Trophoblast cell (in vitro differentiated cells and primary cell): ENCODE data around the gene ENTPD8.

Experiments
- DNase-seq, 2 donors: peaks; one replicate each; pipeline ENCODE4 v3.0.0-alpha.2; 2016
- H2AFZ ChIP-seq: 2 replicates; pipeline ENCODE4 v1.6.1; 2013; ENCODE audit warnings: low read length, moderate library complexity, mild to moderate bottlenecking; ENCODE audit not compliant: insufficient read depth, poor library complexity
- H2AK5ac ChIP-seq: 2 replicates; pipeline ENCODE4 v1.6.1; 2013; ENCODE audit warnings: mild to moderate bottlenecking, low read length
- H2BK120ac ChIP-seq: 2 replicates; pipeline ENCODE4 v1.6.1; 2013; ENCODE audit warnings: low read length, mild to moderate bottlenecking, moderate library complexity; ENCODE audit not compliant: insufficient read depth, poor library complexity
- H2BK12ac ChIP-seq: 2 replicates; pipeline ENCODE4 v1.6.1; 2013; ENCODE audit warnings: mild to moderate bottlenecking, low read length, moderate library complexity
- H2BK5ac ChIP-seq: 2 replicates; pipeline ENCODE4 v1.6.1; 2013; ENCODE audit warnings: low read length, low read depth, moderate library complexity, mild to moderate bottlenecking; ENCODE audit not compliant: poor library complexity
- H3K14ac ChIP-seq: 2 replicates; pipeline ENCODE4 v1.6.1; 2013; ENCODE audit warnings: mild to moderate bottlenecking, low read length
- H3K18ac ChIP-seq: 2 replicates; pipeline ENCODE4 v1.6.1; 2013; ENCODE audit warnings: mild to moderate bottlenecking, low read length
- H3K23ac ChIP-seq: 2 replicates; pipeline ENCODE4 v1.6.1; 2013; ENCODE audit warnings: low read length
- H3K27ac ChIP-seq: 2 replicates; pipeline ENCODE4 v1.5.1; 2013; ENCODE audit warnings: low read depth, mild to moderate bottlenecking, inconsistent platforms, low read length, moderate library complexity
- H3K27me3 ChIP-seq: 2 replicates; pipeline ENCODE4 v1.6.1; 2013; ENCODE audit warnings: inconsistent platforms, mild to moderate bottlenecking, low read length, moderate library complexity; ENCODE audit not compliant: insufficient read depth
- H3K36me3 ChIP-seq, 2 experiments: 1 replicate in 1 of 2; 2 replicates in 1 of 2; pipeline ENCODE4 v1.6.1; 2013; ENCODE audit warnings: low read length in 2 of 2, mild to moderate bottlenecking in 2 of 2, moderate library complexity in 1 of 2; ENCODE audit not compliant: insufficient read depth in 2 of 2, control insufficient read depth in 1 of 2
- H3K4ac ChIP-seq: 2 replicates; pipeline ENCODE4 v1.6.1; 2013; ENCODE audit warnings: low read depth, mild to moderate bottlenecking, low read length, moderate library complexity
- H3K4me1 ChIP-seq, 2 experiments: 1 replicate in 1 of 2; 2 replicates in 1 of 2; pipeline ENCODE4 v1.6.1; 2013; ENCODE audit warnings: low read length in 2 of 2, mild to moderate bottlenecking in 2 of 2, moderate library complexity in 1 of 2; ENCODE audit not compliant: insufficient read depth in 2 of 2, control insufficient read depth in 1 of 2
- H3K4me2 ChIP-seq: 2 replicates; pipeline ENCODE4 v1.6.1; 2013; ENCODE audit warnings: inconsistent platforms, mild to moderate bottlenecking, low read length, moderate library complexity
- H3K4me3 ChIP-seq: 2 replicates; pipeline ENCODE4 v1.5.1; 2013; ENCODE audit warnings: mild to moderate bottlenecking, low read depth, low read length, inconsistent platforms
- H3K79me1 ChIP-seq: one replicate; pipeline ENCODE4 v1.6.1; 2013; ENCODE audit warnings: low read length
- H3K79me2 ChIP-seq: 2 replicates; pipeline ENCODE4 v1.6.1; 2013; ENCODE audit warnings: low read length, mild to moderate bottlenecking; ENCODE audit not compliant: control insufficient read depth, insufficient read depth, poor library complexity
- H3K9ac ChIP-seq: 2 replicates; pipeline ENCODE4 v1.6.1; 2013; ENCODE audit warnings: mild to moderate bottlenecking, low read length
- H3K9me3 ChIP-seq: 2 replicates; pipeline ENCODE4 v1.6.1; 2013; ENCODE audit warnings: low read depth, mild to moderate bottlenecking, control low read depth, inconsistent platforms, low read length; ENCODE audit not compliant: insufficient read depth
- H4K12ac ChIP-seq: 2 replicates; pipeline ENCODE4 v1.6.1; 2013; ENCODE audit warnings: low read depth, mild to moderate bottlenecking, low read length, moderate library complexity
- H4K8ac ChIP-seq: 2 replicates; pipeline ENCODE4 v1.6.1; 2013; ENCODE audit warnings: low read depth, mild to moderate bottlenecking, low read length, moderate library complexity
- H4K91ac ChIP-seq: one replicate; pipeline ENCODE4 v1.6.1; 2013; ENCODE audit warnings: low read depth, mild to moderate bottlenecking, low read length, moderate library complexity
- WGBS: extraction: QIAGEN DNeasy Blood & Tissue Kit; methylation state at CpG from one replicate; pipeline ENCODE4 v1.1.7; 2013; ENCODE audit warnings: missing lambda C conversion rate; ENCODE audit not compliant: insufficient read length, insufficient coverage; ENCODE audit errors: extremely low coverage; 5-methylcytosine and 5-hydroxymethylcytosine counted together

ENTPD8 gene

GRCh38 chr9:137462396-137462985, 21.3 kb upstream of the ENTPD8 start:
- Histone ChIP-seq H3K27me3 (peaks cover 2% of the 10 kb centered on the region), H3K9me3 (peaks cover 2% of the 10 kb centered on the region), H3K14ac (no peak overlapping the region), H2BK12ac (no peak overlapping the region), H3K18ac (no peak overlapping the region), H2AFZ (no peak overlapping the region), H2BK5ac (no peak overlapping the region), H4K12ac (no peak overlapping the region), H3K23ac (no peak overlapping the region), H4K91ac (no peak overlapping the region), H4K8ac (no peak overlapping the region), H3K36me3 (peaks cover 0 to 3% of the 10 kb centered on the region in 2 experiments), H2AK5ac (no peak overlapping the region), H3K4ac (no peak overlapping the region), H3K4me2 (no peak overlapping the region), H3K27ac (no peak overlapping the region), H3K4me1 (peaks cover 10 to 12% of the 10 kb centered on the region in 2 experiments), H3K79me2 (peaks cover 4% of the 10 kb centered on the region), H3K9ac (no peak overlapping the region), H3K79me1 (peaks cover 9% of the 10 kb centered on the region), H3K4me3 (no peak overlapping the region), H2BK120ac (no peak overlapping the region)
- no peak for DNase-seq
- no CpG with 5 or more reads among the region's 25 CpGs for WGBS

GRCh38 chr9:137461663-137462395, 20.7 kb upstream of the ENTPD8 start:
- Histone ChIP-seq H3K9ac (no peak overlapping the region), H3K4me2 (no peak overlapping the region), H2BK5ac (no peak overlapping the region), H2AK5ac (no peak overlapping the region), H4K8ac (no peak overlapping the region), H3K27ac (no peak overlapping the region), H2AFZ (no peak overlapping the region), H3K4me1 (peaks cover 10 to 12% of the 10 kb centered on the region in 2 experiments), H3K18ac (no peak overlapping the region), H3K4me3 (no peak overlapping the region), H3K4ac (no peak overlapping the region), H2BK120ac (no peak overlapping the region), H3K23ac (no peak overlapping the region), H2BK12ac (no peak overlapping the region), H4K12ac (no peak overlapping the region), H3K79me2 (peaks cover 4% of the 10 kb centered on the region), H3K27me3 (peaks cover 2% of the 10 kb centered on the region), H3K9me3 (peaks cover 2% of the 10 kb centered on the region), H3K79me1 (peaks cover 9% of the 10 kb centered on the region), H3K36me3 (peaks cover 2 to 9% of the 10 kb centered on the region in 2 experiments), H3K14ac (no peak overlapping the region), H4K91ac (no peak overlapping the region)
- DNase-seq, result peak; percentile 38 to 58
- WGBS, result no CpG with 5 or more reads among the region's 52 CpGs

GRCh38 chr9:137461316-137461662, 20.1 kb upstream of the ENTPD8 start:
- Histone ChIP-seq H3K36me3 (peaks cover 2 to 11% of the 10 kb centered on the region in 2 experiments), H3K23ac (no peak overlapping the region), H4K12ac (no peak overlapping the region), H2BK12ac (no peak overlapping the region), H3K4me3 (no peak overlapping the region), H3K9ac (no peak overlapping the region), H4K91ac (no peak overlapping the region), H3K4ac (no peak overlapping the region), H4K8ac (no peak overlapping the region), H3K27ac (no peak overlapping the region), H2BK5ac (no peak overlapping the region), H2AK5ac (no peak overlapping the region), H3K27me3 (peaks cover 2% of the 10 kb centered on the region), H3K4me1 (peaks cover 10 to 12% of the 10 kb centered on the region in 2 experiments), H3K79me2 (peaks cover 4% of the 10 kb centered on the region), H3K79me1 (peaks cover 9% of the 10 kb centered on the region), H3K18ac (no peak overlapping the region), H3K14ac (no peak overlapping the region), H3K4me2 (no peak overlapping the region), H2BK120ac (no peak overlapping the region), H2AFZ (no peak overlapping the region), H3K9me3 (peaks cover 2% of the 10 kb centered on the region)
- WGBS, result no CpG with 5 or more reads among the region's 21 CpGs
- no peak for DNase-seq

GRCh38 chr9:137460363-137461315, 19.5 kb upstream of the ENTPD8 start:
- Histone ChIP-seq H4K91ac (no peak overlapping the region), H3K27ac (no peak overlapping the region), H3K4me1 (peaks cover 10 to 12% of the 10 kb centered on the region in 2 experiments), H4K8ac (no peak overlapping the region), H2BK5ac (no peak overlapping the region), H2AFZ (no peak overlapping the region), H2AK5ac (no peak overlapping the region), H3K18ac (no peak overlapping the region), H2BK120ac (no peak overlapping the region), H3K36me3 (peaks cover 5 to 12% of the 10 kb centered on the region in 2 experiments), H3K9me3 (peaks cover 2% of the 10 kb centered on the region), H2BK12ac (no peak overlapping the region), H4K12ac (peak overlapping the region; percentile 37), H3K4me2 (no peak overlapping the region), H3K14ac (no peak overlapping the region), H3K79me2 (peaks cover 4% of the 10 kb centered on the region), H3K79me1 (peaks cover 9% of the 10 kb centered on the region), H3K4ac (no peak overlapping the region), H3K27me3 (peaks cover 2% of the 10 kb centered on the region), H3K9ac (no peak overlapping the region), H3K4me3 (no peak overlapping the region), H3K23ac (no peak overlapping the region)
- no peak for DNase-seq
- WGBS, result no CpG with 5 or more reads among the region's 31 CpGs
